OCI-LY1 (cell line): ENCODE results near the gene PRKG1.

ENCODE experiments used
- H2AFZ ChIP-seq: fragments of 200-600 bp; sonication (generic), shearing (Covaris generic); 2 replicates; pipeline ENCODE4 v1.6.0; 2014; ENCODE audit warnings: antibody characterized with exemption, mild to moderate bottlenecking, low read length
- H3F3A ChIP-seq: fragments of 200-600 bp; sonication (generic), shearing (Covaris generic); 2 replicates; pipeline ENCODE4 v1.6.0; 2014; ENCODE audit warnings: mild to moderate bottlenecking, antibody characterized with exemption, low read length, moderate library complexity; ENCODE audit not compliant: insufficient read depth
- H3K27ac ChIP-seq: fragments of 200-600 bp; sonication (generic); 2 replicates; pipeline ENCODE4 v1.5.1; 2014; ENCODE audit warnings: low read length, mixed run types, mild to moderate bottlenecking, low read depth; ENCODE audit not compliant: poor library complexity, severe bottlenecking
- H3K27me3 ChIP-seq: fragments of 200-600 bp; sonication (generic); 2 replicates; pipeline ENCODE4 v1.6.0; 2014; ENCODE audit warnings: antibody characterized with exemption, mild to moderate bottlenecking, low read length, moderate library complexity; ENCODE audit not compliant: insufficient read depth
- H3K36me3 ChIP-seq: fragments of 200-600 bp; sonication (generic); 2 replicates; pipeline ENCODE4 v1.6.1; 2014; ENCODE audit warnings: mild to moderate bottlenecking, antibody characterized with exemption, low read length, moderate library complexity, mixed read lengths; ENCODE audit not compliant: insufficient read depth
- H3K4me1 ChIP-seq: fragments of 200-600 bp; sonication (generic); 2 replicates; pipeline ENCODE4 v1.5.1; 2014; ENCODE audit warnings: mild to moderate bottlenecking, low read length, moderate library complexity; ENCODE audit not compliant: insufficient read depth, severe bottlenecking
- H3K4me2 ChIP-seq: fragments of 200-600 bp; sonication (generic), shearing (Covaris generic); 2 replicates; pipeline ENCODE4 v1.6.1; 2014; ENCODE audit warnings: low read length
- H3K4me3 ChIP-seq: fragments of 200-600 bp; sonication (generic); 2 replicates; pipeline ENCODE4 v1.5.1; 2014; ENCODE audit warnings: low read length, low read depth, mild to moderate bottlenecking, mixed read lengths; ENCODE audit not compliant: poor library complexity, severe bottlenecking
- H3K79me2 ChIP-seq: fragments of 200-600 bp; shearing (Covaris generic); 2 replicates; pipeline ENCODE4 v1.6.1; 2016; ENCODE audit warnings: mixed run types, low read length, mixed read lengths; ENCODE audit not compliant: insufficient read depth
- H3K9ac ChIP-seq: fragments of 200-600 bp; sonication (generic), shearing (Covaris generic); 2 replicates; pipeline ENCODE4 v1.6.1; 2014; ENCODE audit warnings: mild to moderate bottlenecking, low read length, mixed read lengths
- H3K9me2 ChIP-seq: fragments of 200-600 bp; sonication (generic), shearing (Covaris generic); 2 replicates; pipeline ENCODE4 v1.6.1; 2014; ENCODE audit warnings: low read depth, mild to moderate bottlenecking, low read length, mixed read lengths
- H3K9me3 ChIP-seq: fragments of 200-600 bp; shearing (Covaris generic); 2 replicates; pipeline ENCODE4 v1.6.1; 2014; ENCODE audit warnings: low read length, mixed read lengths
- H4K20me1 ChIP-seq: fragments of 200-600 bp; sonication (generic), shearing (Covaris generic); 2 replicates; pipeline ENCODE4 v1.6.0; 2016; ENCODE audit warnings: mild to moderate bottlenecking, low read length; ENCODE audit not compliant: insufficient read depth
- EZH2 ChIP-seq: fragments of 200-600 bp; sonication (generic), shearing (Covaris generic); IDR thresholded peaks from 2 replicates; pipeline ENCODE4 v1.8.0; 2017; ENCODE audit warnings: borderline replicate concordance, mixed run types, mild to moderate bottlenecking, antibody characterized with exemption, low read length, moderate library complexity, mixed read lengths
- TF ChIP-seq, protein P1 (sequence below): fragments of 200-600 bp; sonication (generic), shearing (Covaris generic); IDR thresholded peaks from 2 replicates; pipeline ENCODE4 v1.5.1; 2017; ENCODE audit warnings: mild to moderate bottlenecking, antibody characterized with exemption, low read length, moderate library complexity, mixed read lengths

PRKG1 gene

DNA sequence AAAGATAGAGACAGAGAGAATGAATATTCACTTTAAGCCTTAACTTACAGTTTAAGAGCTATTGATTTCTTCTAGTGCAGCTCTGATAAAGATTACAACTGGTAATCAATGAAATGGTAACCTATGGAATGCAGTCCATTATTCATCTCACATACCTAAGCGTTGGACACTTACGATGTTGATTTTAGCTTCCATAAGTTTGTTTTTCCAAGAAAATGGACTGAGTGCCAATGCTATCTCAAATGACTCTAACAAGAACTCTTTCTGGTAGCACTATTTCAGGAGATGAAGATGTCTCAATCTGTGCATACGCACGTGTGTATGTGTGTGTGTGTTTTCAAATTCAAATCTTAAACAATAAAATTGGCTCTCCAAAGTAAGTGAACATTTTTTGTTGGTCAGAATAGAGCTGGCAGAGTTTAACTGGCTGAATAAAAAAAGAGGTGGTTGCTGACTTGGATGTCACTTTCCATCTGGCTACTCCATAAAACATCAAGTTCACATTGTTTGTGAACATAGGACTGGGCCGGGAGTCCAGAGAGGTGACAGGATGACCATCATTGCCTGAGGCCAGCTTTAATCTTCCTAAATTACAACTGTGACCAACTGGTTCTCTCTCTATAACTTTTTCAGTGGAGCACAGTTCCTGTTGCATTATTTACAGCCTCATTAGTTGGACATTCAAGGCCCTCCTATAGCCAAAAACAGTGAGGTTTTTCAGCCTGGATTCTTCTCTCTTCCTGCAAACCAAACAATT, 732.0 kb downstream of the PRKG1 start:
- Histone ChIP-seq H3K27ac (no peak overlapping the region), H2AFZ (no peak overlapping the region), H3K79me2 (no peaks in the 10 kb centered on the region), H3F3A (no peaks in the 10 kb centered on the region), H3K9me3 (no peaks in the 10 kb centered on the region), H3K4me2 (no peak overlapping the region), H3K36me3 (no peaks in the 10 kb centered on the region), H3K9me2 (no peaks in the 10 kb centered on the region), H3K4me1 (no peaks in the 10 kb centered on the region), H3K27me3 (no peaks in the 10 kb centered on the region), H4K20me1 (no peaks in the 10 kb centered on the region), H3K4me3 (no peak overlapping the region), H3K9ac (no peak overlapping the region)
- TF ChIP-seq, protein P1, sequence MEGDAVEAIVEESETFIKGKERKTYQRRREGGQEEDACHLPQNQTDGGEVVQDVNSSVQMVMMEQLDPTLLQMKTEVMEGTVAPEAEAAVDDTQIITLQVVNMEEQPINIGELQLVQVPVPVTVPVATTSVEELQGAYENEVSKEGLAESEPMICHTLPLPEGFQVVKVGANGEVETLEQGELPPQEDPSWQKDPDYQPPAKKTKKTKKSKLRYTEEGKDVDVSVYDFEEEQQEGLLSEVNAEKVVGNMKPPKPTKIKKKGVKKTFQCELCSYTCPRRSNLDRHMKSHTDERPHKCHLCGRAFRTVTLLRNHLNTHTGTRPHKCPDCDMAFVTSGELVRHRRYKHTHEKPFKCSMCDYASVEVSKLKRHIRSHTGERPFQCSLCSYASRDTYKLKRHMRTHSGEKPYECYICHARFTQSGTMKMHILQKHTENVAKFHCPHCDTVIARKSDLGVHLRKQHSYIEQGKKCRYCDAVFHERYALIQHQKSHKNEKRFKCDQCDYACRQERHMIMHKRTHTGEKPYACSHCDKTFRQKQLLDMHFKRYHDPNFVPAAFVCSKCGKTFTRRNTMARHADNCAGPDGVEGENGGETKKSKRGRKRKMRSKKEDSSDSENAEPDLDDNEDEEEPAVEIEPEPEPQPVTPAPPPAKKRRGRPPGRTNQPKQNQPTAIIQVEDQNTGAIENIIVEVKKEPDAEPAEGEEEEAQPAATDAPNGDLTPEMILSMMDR = no peak
- no peak for TF ChIP-seq EZH2

- H3K27ac ChIP-seq = no peak overlapping the region
- H3K9me2 ChIP-seq = no peaks in the 10 kb centered on the region
These were observed 733.9 kb downstream of the PRKG1 start for GRCh38 chr10:51808187-51808586.

DNA sequence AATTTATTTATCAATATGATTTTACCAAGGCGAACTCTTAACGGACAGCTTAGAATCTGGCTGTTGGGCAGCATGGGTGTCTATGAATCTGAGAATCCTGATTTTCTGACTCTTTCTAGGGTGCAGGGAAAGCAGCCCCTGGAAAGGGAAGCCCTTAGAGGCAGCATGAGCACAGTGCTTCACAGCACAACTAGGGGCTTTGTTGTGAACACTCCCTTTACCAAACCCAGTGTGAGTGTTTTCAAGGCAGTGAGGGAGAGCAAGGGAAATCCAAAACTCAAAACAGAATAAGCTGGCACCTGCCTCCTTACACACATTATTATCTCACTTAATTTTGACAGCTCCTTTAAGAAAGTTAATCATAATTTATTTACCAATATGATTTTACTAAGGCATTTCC, 741.4 kb downstream of the PRKG1 start:
- Histone ChIP-seq H3K27me3 (no peaks in the 10 kb centered on the region), H3K79me2 (no peaks in the 10 kb centered on the region), H3K27ac (no peak overlapping the region), H3K9me3 (no peaks in the 10 kb centered on the region), H3K9ac (no peak overlapping the region), H3K4me1 (no peaks in the 10 kb centered on the region), H3K9me2 (no peaks in the 10 kb centered on the region), H4K20me1 (no peaks in the 10 kb centered on the region), H2AFZ (no peak overlapping the region), H3F3A (no peaks in the 10 kb centered on the region), H3K4me3 (no peak overlapping the region), H3K4me2 (no peak overlapping the region), H3K36me3 (no peaks in the 10 kb centered on the region)
- TF ChIP-seq, protein P1 = no peak
- TF ChIP-seq EZH2 = no peak

More at GRCh38 chr10:51808187-51808586, 733.9 kb downstream of the PRKG1 start:
- Histone ChIP-seq H3K9ac (no peak overlapping the region), H3K4me3 (no peak overlapping the region), H3K4me1 (no peaks in the 10 kb centered on the region), H3K36me3 (no peaks in the 10 kb centered on the region), H3K79me2 (no peaks in the 10 kb centered on the region), H2AFZ (no peak overlapping the region), H3K4me2 (no peak overlapping the region), H4K20me1 (no peaks in the 10 kb centered on the region), H3F3A (no peaks in the 10 kb centered on the region), H3K27me3 (no peaks in the 10 kb centered on the region), H3K9me3 (no peaks in the 10 kb centered on the region)
- no peak for TF ChIP-seq EZH2
- TF ChIP-seq, protein P1 = no peak
